AG20443 (cell line): ENCODE measurements around the gene CILP.
"Not testable (repeated sequence)": the region's sequence is repeated elsewhere in the genome, so short reads cannot be mapped to it uniquely, and the experiment has no call there.

Source experiments
- DNase-seq: peaks from one replicate; pipeline ENCODE4 v3.0.0; 2012; ENCODE audit warnings: low spot score, mixed read lengths

CILP gene

GRCh38 chr15:65210770-65211481, at the start of gene CILP:
Gene CILP (minus strand): TSS chr15:65211473. CDS start chr15:65209755, 1,718 bp downstream.
- no peak for DNase-seq

- no peak for DNase-seq
These were observed 49.7 kb upstream of the CILP start for GRCh38 chr15:65260968-65261367.

- DNase-seq, result peak; percentile 77
These were observed 48.1 kb upstream of the CILP start for GRCh38 chr15:65259367-65259797.

GRCh38 chr15:65258375-65259262, 47.3 kb upstream of the CILP start:
- peak; percentile 76 for DNase-seq

GRCh38 chr15:65255486-65256140, 44.3 kb upstream of the CILP start:
- no peak for DNase-seq

- DNase-seq, result no peak
These were observed 43.5 kb upstream of the CILP start for GRCh38 chr15:65254758-65255157.

- DNase-seq, result no peak
These were observed 43.1 kb upstream of the CILP start for GRCh38 chr15:65254356-65254755.

- DNase-seq, result no peak
These were observed 38.4 kb upstream of the CILP start for GRCh38 chr15:65249641-65250040.

GRCh38 chr15:65248511-65249255, 37.4 kb upstream of the CILP start:
- no peak for DNase-seq

- no peak for DNase-seq
These were observed 35.7 kb upstream of the CILP start for GRCh38 chr15:65246939-65247338.

GRCh38 chr15:65246026-65246714, 34.9 kb upstream of the CILP start:
- no peak for DNase-seq

GRCh38 chr15:65245096-65245856, 34.0 kb upstream of the CILP start:
- peak; percentile 74 for DNase-seq

- no peak for DNase-seq
These were observed 33.4 kb upstream of the CILP start for GRCh38 chr15:65244638-65245037.

GRCh38 chr15:65236443-65236842, 25.2 kb upstream of the CILP start:
- not testable (repeated sequence) for DNase-seq

GRCh38 chr15:65233696-65234095, 22.4 kb upstream of the CILP start:
- no peak for DNase-seq

GRCh38 chr15:65232520-65232919, 21.2 kb upstream of the CILP start:
- DNase-seq, result no peak

GRCh38 chr15:65231306-65231705, 20.0 kb upstream of the CILP start:
- DNase-seq, result no peak

GRCh38 chr15:65226901-65227300, 15.6 kb upstream of the CILP start:
- not testable (repeated sequence) for DNase-seq

GRCh38 chr15:65226221-65226620, 14.9 kb upstream of the CILP start:
- no peak for DNase-seq

GRCh38 chr15:65223996-65224395, 12.7 kb upstream of the CILP start:
- no peak for DNase-seq

- DNase-seq, result no peak
These were observed 11.6 kb upstream of the CILP start for GRCh38 chr15:65222891-65223290.
